Right renal cortex interstitium (tissue), 3 donors: ENCODE measurements around the gene PTGES3L. TPM values are rescaled to one million over a fixed set of nuclear protein-coding genes. Genes with fewer than 3 reads are reported as not detected.
"Not testable (repeated sequence)": the region's sequence is repeated elsewhere in the genome, so short reads cannot be mapped to it uniquely, and the experiment has no call there.

Experiments
- DNase-seq, 3 donors: peaks; one replicate each; pipeline ENCODE4 v3.0.0-alpha.2; 2013; ENCODE audit warnings: low read depth in 3 of 3, low spot score in 2 of 3
- polyA plus RNA-seq, 3 donors: library from polyadenylated mRNA; unstranded; fragments of 120-200 nt; gene quantifications; one replicate each; pipeline ENCODE4 v1.2.1, GENCODE V29; 2013; ENCODE audit not compliant: insufficient read length in 3 of 3

PTGES3L gene
- polyA plus RNA-seq, 3 donors, result 1.8 to 2.3 (median 1.9) TPM

- no peak for DNase-seq
These were observed 5.3 kb upstream of the PTGES3L start for GRCh38 chr17:42985225-42985624.

DNA sequence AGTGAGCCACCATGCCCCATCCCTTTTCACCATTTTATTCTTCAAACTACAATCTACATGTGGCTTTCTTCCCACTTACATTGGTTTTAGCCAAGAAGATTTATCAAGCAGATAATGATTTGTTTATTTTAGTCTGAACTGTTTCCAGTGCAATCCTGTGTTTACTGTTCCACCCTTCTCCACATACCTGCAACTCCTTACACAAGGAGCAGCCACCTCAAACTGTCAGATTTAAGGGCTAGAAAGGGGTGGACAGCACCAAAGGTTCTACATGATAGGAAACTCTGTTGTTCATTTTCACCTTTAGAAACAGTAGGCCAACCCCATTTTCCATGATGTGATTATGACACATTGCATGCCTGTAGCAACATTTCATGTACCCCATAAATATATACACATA lies 2.4 kb upstream of the PTGES3L start:
- no peak for DNase-seq

- no peak for DNase-seq
These were observed 1.0 kb upstream of the PTGES3L start for GRCh38 chr17:42980766-42981397.

- DNase-seq, result peak; percentile 75 to 84 (median 76)
These were observed 440 bp upstream of the PTGES3L start, which contains the start of gene RUNDC1 for GRCh38 chr17:42980274-42980765. Gene RUNDC1, plus strand, starts transcription at chr17:42980565. Its CDS starts 12 bp downstream, at chr17:42980577.

GRCh38 chr17:42975701-42976100 lies 4.2 kb downstream of the PTGES3L start:
- not testable (repeated sequence) for DNase-seq

DNA sequence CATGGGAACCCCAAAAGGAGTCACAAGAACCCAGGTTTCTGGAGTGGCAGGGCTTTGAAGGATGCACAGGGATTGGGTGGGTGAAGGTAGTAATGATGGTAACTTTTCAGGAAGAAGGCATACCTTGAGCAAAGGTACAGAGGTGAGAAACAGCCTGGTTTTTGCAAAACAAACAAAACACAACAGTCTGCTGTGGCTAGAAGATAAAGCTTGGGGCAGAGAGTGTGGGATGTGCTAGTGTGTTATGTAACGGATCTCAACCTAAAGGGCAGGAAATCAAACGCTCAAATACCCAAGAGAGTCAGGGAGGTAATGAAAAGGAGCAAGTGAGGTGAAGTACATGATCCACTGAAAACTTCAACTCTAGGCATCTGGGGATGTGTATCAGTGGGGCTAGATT lies 4.6 kb downstream of the PTGES3L start:
- DNase-seq, result no peak

DNA sequence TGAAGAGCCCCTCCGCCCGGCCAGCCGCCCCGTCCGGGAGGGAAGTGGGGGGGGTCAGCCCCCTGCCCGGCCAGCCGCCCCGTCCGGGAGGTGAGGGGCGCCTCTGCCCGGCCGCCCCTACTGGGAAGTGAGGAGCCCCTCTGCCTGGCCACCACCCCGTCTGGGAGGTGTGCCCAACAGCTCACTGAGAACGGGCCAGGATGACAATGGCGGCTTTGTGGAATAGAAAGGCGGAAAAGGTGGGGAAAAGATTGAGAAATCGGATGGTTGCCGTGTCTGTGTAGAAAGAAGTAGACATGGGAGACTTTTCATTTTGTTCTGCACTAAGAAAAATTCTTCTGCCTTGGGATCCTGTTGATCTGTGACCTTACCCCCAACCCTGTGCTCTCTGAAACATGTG lies 6.6 kb downstream of the PTGES3L start:
- not testable (repeated sequence) for DNase-seq

DNA sequence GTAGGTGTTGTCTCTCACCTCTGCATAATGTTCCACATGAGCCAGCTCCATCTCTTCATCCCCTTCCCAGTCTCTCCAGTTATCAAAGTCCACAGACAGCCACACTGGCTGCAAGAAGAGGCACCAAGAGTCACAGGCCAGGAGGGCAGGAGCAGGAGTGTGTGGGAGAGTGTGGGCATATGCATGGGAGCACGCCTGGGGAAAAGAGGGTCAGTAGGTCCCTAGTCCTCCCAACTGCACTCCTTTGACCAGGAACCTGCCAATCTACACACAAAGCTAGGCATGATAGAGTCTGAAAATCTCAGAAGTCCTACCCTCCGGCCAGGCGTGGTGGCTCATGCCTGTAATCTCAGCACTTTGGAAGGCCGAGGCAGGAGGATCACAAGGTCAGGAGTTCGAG lies 8.3 kb downstream of the PTGES3L start:
- no peak for DNase-seq

DNA sequence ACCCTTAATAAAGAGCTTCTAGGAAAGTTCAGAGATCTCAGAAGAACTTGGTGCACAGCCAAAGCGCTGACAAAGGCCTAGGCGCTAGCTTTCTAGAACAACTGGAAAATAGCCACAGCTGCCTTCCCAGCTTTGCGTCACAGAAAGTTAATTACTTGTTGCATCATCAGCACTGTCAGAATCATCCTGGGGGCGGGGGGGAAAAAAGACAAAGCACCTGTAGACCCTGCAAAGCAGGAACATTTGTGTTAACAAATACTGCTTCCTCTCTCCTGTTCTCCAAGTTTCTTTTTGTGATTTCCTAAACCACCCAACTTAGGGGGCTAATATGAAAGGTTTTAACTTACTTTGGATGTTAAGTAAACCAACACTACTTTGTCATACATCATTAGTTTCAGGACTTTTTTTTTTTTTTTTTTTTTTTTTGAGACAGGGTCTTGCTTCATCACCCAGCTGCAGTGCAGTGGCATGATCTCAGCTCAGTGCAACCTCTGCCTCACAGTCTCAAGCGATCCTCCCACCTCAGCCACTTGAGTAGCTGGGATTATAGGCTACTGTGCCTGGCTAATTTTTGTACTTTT lies 10.8 kb downstream of the PTGES3L start:
- peak in 1 of 3 donors; percentile 17 for DNase-seq

DNA sequence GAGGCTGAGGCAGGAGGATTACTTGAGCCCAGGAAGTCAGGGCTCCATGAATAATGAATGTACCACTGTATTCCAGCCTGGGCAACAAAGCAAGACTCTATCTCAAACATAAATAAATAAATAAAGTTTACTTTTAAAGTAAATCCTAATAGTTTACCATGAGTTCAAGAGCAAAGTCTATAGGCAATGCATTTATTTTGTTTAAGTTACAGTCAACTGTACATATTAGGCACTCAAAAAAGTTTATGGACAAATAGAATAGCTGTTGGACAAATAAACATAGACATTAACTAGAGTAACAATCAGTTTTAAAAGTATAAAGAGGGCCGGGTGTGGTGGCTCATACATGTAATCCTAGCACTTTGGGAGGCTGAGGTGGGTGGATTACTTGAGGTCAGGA lies 12.0 kb downstream of the PTGES3L start:
- DNase-seq, result no peak

GRCh38 chr17:42964161-42964932 lies 15.5 kb downstream of the PTGES3L start, which contains the start of gene AARSD1:
Gene AARSD1, minus strand, starts transcription at chr17:42964454. Its CDS starts 14 bp downstream, at chr17:42964440.
- DNase-seq, result peak; percentile 88 to 93 (median 92)

GRCh38 chr17:42953669-42954068 lies 26.2 kb downstream of the PTGES3L start:
- DNase-seq, result no peak

GRCh38 chr17:42950044-42950783 lies 29.7 kb downstream of the PTGES3L start:
- no peak for DNase-seq

DNA sequence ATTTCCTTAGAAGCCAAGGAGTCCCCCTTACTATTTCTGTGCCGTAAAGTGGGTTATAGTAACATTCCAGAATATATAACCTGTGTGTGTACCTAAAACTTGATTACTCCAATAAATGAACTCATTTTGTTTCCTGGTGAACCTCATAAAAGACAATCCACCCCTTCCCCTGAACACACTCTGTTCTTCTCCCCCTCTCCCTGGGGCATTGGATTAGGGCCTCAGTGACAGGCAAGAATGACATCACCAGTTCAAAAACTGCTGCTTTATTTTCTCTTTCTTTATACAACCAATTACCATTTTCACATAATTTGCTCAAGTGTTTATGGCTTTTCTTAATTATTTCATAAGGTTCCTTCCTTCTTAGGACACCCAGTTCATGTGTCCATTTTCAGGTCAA lies 33.1 kb downstream of the PTGES3L start:
- DNase-seq, result no peak

GRCh38 chr17:42944211-42944610 lies 35.7 kb downstream of the PTGES3L start:
- no peak for DNase-seq

GRCh38 chr17:42937712-42938596 lies 41.9 kb downstream of the PTGES3L start:
- no peak for DNase-seq

- no peak for DNase-seq
These were observed 50.4 kb downstream of the PTGES3L start for GRCh38 chr17:42929497-42929844.

- DNase-seq, result peak in 1 of 3 donors; percentile 34
These were observed 51.0 kb downstream of the PTGES3L start for GRCh38 chr17:42928714-42929496.

- no peak for DNase-seq
These were observed 55.0 kb downstream of the PTGES3L start for GRCh38 chr17:42924891-42925290.
